ENCODE results near the gene IL32. TPM values are rescaled to one million over a fixed set of nuclear protein-coding genes. Genes with fewer than 3 reads are reported as not detected.
"Not testable (repeated sequence)": the region's sequence is repeated elsewhere in the genome, so short reads cannot be mapped to it uniquely, and the experiment has no call there.

Gene IL32
- total RNA-seq, 4 donors from 2014 or later: 93.3 to 676 (median 590) TPM

GRCh38 chr16:3080024-3080423 lies 14.6 kb downstream of the IL32 start:
- DNase-seq: no peak
- no peak overlapping the region for H3K4me3 ChIP-seq
- no peaks in the 10 kb centered on the region for H3K36me3 ChIP-seq
- H3K4me1 ChIP-seq: peaks cover 0 to 28% (median 19%) of the 10 kb centered on the region in 4 donors
- no peaks in the 10 kb centered on the region for H3K27me3 ChIP-seq
- TF ChIP-seq, protein P1, sequence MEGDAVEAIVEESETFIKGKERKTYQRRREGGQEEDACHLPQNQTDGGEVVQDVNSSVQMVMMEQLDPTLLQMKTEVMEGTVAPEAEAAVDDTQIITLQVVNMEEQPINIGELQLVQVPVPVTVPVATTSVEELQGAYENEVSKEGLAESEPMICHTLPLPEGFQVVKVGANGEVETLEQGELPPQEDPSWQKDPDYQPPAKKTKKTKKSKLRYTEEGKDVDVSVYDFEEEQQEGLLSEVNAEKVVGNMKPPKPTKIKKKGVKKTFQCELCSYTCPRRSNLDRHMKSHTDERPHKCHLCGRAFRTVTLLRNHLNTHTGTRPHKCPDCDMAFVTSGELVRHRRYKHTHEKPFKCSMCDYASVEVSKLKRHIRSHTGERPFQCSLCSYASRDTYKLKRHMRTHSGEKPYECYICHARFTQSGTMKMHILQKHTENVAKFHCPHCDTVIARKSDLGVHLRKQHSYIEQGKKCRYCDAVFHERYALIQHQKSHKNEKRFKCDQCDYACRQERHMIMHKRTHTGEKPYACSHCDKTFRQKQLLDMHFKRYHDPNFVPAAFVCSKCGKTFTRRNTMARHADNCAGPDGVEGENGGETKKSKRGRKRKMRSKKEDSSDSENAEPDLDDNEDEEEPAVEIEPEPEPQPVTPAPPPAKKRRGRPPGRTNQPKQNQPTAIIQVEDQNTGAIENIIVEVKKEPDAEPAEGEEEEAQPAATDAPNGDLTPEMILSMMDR (IDR thresholded peaks at IDR 0.05): no peak
- no peak for TF ChIP-seq POLR2A (IDR thresholded peaks at IDR 0.05)
- H3K9me3 ChIP-seq: peaks cover 0 to 4% (median 0%) of the 10 kb centered on the region in 4 donors
- no peak overlapping the region for H3K27ac ChIP-seq

DNA sequence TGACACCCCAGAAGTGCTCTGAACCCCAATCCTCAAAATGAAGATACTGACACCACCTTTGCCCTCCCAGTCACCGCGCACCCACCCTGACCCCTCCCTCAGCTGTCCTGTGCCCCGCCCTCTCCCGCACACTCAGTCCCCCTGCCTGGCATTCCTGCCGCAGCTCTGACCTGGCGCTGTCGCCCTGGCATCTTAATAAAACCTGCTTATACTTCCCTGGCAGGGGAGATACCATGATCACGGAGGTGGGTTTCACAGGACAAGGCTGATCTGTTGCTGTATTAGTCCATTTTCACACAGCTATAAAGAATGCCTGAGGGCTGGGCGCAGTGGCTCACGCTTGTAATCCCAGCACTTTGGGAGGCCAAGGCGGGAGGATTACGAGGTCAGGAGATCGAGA lies 16.5 kb downstream of the IL32 start:
- H3K27me3 ChIP-seq, H3K9me3 ChIP-seq, DNase-seq, H3K4me3 ChIP-seq, H3K27ac ChIP-seq, H3K36me3 ChIP-seq: not testable (repeated sequence)
- peaks cover 3 to 13% (median 5%) of the 10 kb centered on the region in 4 donors for H3K4me1 ChIP-seq

DNA sequence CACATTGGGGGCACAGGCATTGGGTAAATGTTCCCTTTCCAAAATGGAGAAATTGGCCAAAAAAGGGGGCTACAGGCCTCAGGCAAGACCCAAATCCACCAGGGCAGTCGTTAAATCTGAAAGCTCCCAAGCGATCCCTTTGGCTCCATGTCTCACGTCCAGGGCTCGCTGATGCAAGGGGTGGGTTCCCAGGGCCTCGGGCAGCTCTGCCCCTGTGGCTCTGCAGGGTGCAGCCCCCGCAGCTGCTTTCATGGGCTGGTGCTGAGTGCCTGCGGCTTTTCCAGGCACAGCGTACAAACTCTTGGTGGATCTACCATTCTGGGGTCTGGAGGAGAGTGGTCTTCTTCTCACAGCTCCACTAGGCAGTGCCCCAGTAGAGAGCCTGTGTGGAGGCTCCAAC lies 18.0 kb downstream of the IL32 start:
- H3K4me1 ChIP-seq: peaks cover 0 to 16% (median 2%) of the 10 kb centered on the region in 4 donors
- not testable (repeated sequence) for H3K9me3 ChIP-seq, H3K27me3 ChIP-seq, H3K36me3 ChIP-seq, DNase-seq, H3K27ac ChIP-seq, H3K4me3 ChIP-seq

DNA sequence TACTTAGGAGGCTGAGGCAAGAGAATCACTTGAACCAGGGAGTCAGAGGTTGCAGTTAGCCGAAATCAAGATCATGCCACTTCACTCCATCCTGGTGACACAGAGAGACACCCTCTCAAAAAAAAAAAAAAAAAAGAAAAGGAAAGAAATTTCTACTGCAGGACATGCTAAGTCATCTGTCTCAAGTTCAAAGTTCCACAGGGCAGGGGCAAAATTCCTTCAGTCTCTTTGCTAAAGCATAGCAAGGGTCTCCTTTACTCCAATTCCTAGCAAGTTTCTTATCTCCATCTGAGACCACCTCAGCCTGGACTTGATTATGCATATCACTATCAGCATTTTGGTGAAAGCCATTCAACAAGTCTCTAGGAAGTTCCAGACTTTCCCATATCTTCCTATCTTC lies 19.1 kb downstream of the IL32 start:
- no peaks in the 10 kb centered on the region for H3K9me3 ChIP-seq
- peaks cover 0 to 16% (median 2%) of the 10 kb centered on the region in 4 donors for H3K4me1 ChIP-seq
- H3K27me3 ChIP-seq: no peaks in the 10 kb centered on the region
- DNase-seq: no peak
- no peak overlapping the region for H3K27ac ChIP-seq
- TF ChIP-seq, protein P1 (IDR thresholded peaks at IDR 0.05): no peak
- no peak for TF ChIP-seq POLR2A (IDR thresholded peaks at IDR 0.05)
- H3K36me3 ChIP-seq: no peaks in the 10 kb centered on the region
- H3K4me3 ChIP-seq: no peak overlapping the region

DNA sequence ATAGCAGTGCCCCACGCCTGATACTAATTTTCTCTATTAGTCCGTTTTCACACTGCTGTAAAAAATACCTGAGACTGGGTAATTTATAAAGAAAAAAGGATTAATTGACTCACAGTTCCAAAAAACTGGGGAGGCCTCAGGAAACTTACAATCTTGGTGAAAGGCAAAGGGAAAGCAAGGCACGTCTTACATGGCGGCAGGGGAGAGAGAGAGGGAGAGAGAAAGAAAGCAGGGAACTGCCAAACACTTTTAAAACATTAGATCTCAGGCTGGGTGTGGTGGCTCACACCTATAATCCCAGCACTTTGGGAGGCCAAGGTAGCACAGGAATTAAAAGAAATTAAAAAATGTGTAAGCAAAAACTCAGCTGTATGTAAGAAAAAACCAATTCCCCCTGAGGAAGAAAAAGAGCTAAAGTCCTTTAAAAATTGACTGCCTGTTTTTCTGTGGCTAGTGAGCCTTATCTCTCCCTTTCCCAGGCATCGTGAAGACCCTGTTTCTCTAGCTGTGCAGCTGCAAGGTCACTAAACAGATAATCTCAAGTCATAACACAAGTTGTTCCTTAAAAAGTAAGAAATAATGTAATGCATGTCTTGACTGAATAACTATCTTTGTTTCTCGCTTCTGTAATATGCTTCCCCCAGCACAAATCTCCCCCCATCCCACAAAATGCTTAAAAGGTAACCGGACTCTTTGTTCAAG lies 19.7 kb downstream of the IL32 start:
- Histone ChIP-seq H3K36me3 (no peaks in the 10 kb centered on the region), H3K4me1 (peaks cover 0 to 16% (median 2%) of the 10 kb centered on the region in 4 donors), H3K9me3 (no peaks in the 10 kb centered on the region), H3K27me3 (no peaks in the 10 kb centered on the region), H3K27ac (no peak overlapping the region), H3K4me3 (no peak overlapping the region)
- no peak for DNase-seq
- no peak for TF ChIP-seq POLR2A (IDR thresholded peaks at IDR 0.05)

DNA sequence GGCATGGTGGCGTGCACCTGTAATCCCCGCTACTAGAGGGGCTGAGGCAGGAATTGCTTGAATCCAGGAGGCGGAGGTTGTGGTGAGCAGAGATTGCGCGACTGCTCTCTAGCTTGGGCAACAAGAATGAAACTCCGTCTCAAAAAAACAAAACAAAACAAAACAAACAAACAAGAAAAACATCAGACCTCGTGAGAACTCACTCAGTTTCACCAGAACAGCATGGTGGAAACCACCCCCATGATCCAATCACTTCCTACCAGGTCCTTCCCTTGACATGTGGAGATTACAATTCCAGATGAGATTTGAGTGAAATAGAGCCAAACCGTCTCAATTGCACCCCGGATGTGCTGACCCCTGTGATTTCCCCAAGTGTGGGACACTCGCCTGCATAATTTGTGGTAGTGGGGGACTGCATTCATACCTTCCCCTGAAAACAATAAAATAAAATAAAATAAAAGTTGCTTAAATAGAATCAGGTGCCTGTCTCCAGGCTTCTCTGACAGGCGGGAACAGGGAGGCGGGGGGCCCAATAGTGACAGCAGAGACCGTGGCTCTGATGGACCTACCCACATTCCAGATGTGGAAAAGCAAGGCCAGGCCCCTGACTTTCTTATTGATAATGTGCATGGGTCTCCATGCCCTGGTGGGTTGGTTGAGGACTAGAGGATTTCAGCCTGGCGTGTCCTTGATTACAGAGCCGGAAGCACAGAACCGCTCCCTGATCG lies 20.6 kb downstream of the IL32 start:
- TF ChIP-seq POLR2A (IDR thresholded peaks at IDR 0.05): no peak
- peaks cover 0 to 16% (median 2%) of the 10 kb centered on the region in 4 donors for H3K4me1 ChIP-seq
- no peaks in the 10 kb centered on the region for H3K36me3 ChIP-seq
- no peaks in the 10 kb centered on the region for H3K9me3 ChIP-seq
- peak overlapping the region in 2 of 4 donors; percentile 57 to 60 for H3K27ac ChIP-seq
- no peaks in the 10 kb centered on the region for H3K27me3 ChIP-seq
- peak overlapping the region in 2 of 4 donors; percentile 33 to 44 for H3K4me3 ChIP-seq
- DNase-seq: no peak

GRCh38 chr16:3086596-3087242 lies 21.3 kb downstream of the IL32 start:
- no peaks in the 10 kb centered on the region for H3K9me3 ChIP-seq
- H3K27ac ChIP-seq: peak overlapping the region in 2 of 4 donors; percentile 57 to 60
- peak in 1 of 3 donors; percentile 67 for DNase-seq
- no peaks in the 10 kb centered on the region for H3K27me3 ChIP-seq
- H3K4me1 ChIP-seq: peaks cover 0 to 16% (median 2%) of the 10 kb centered on the region in 4 donors
- TF ChIP-seq POLR2A (IDR thresholded peaks at IDR 0.05): peak in 1 of 2 donors; percentile 14
- TF ChIP-seq, protein P1 (IDR thresholded peaks at IDR 0.05): no peak
- peak overlapping the region in 2 of 4 donors; percentile 33 to 44 for H3K4me3 ChIP-seq
- no peaks in the 10 kb centered on the region for H3K36me3 ChIP-seq

Measured in Peyer's patch (tissue), 4 donors.